Liver (tissue), 3 donors: ENCODE data around the gene CRB2.

Source experiments
- CTCF ChIP-seq: fragments of 150-350 bp; IDR thresholded peaks from 2 replicates; pipeline ENCODE4 v1.5.1; 2017; ENCODE audit warnings: improper control_type of control experiment, low read depth, low read length; ENCODE audit not compliant: missing input control
- EGR1 ChIP-seq, 2 donors: IDR thresholded peaks; 2 replicates each; pipeline ENCODE4 v1.6.1; 2016 to 2018; ENCODE audit warnings: antibody characterized with exemption in 2 of 2, low read depth in 2 of 2
- HNF4A ChIP-seq, 2 donors: conservative IDR thresholded peaks; 2 replicates each; pipeline ENCODE4 v1.6.1; 2016; ENCODE audit warnings: antibody characterized with exemption in 2 of 2, mild to moderate bottlenecking in 2 of 2
- JUND ChIP-seq, 2 donors: IDR thresholded peaks; 2 replicates each; pipeline ENCODE4 v1.6.1; 2016; ENCODE audit warnings: antibody characterized with exemption in 2 of 2
- MAX ChIP-seq: IDR thresholded peaks from 2 replicates; pipeline ENCODE4 v1.6.1; 2016; ENCODE audit warnings: antibody characterized with exemption
- RAD21 ChIP-seq, 2 donors: IDR thresholded peaks; 2 replicates each; pipeline ENCODE4 v1.6.1; 2016; ENCODE audit warnings: antibody characterized with exemption in 2 of 2, mild to moderate bottlenecking in 2 of 2
- REST ChIP-seq: IDR thresholded peaks from 2 replicates; pipeline ENCODE4 v1.6.1; 2016; ENCODE audit warnings: antibody characterized with exemption, mild to moderate bottlenecking
- TAF1 ChIP-seq: conservative IDR thresholded peaks from 2 replicates; pipeline ENCODE4 v1.6.1; 2016; ENCODE audit warnings: antibody characterized with exemption, mild to moderate bottlenecking
- YY1 ChIP-seq: IDR thresholded peaks from 2 replicates; pipeline ENCODE4 v1.6.1; 2016; ENCODE audit warnings: antibody characterized with exemption, mild to moderate bottlenecking
- TF ChIP-seq, protein P1 (sequence below): IDR thresholded peaks from 2 replicates; pipeline ENCODE4 v1.6.1; 2016; ENCODE audit warnings: antibody characterized with exemption
- donor health status: healthy.
- donor health status: healthy.

DNA sequence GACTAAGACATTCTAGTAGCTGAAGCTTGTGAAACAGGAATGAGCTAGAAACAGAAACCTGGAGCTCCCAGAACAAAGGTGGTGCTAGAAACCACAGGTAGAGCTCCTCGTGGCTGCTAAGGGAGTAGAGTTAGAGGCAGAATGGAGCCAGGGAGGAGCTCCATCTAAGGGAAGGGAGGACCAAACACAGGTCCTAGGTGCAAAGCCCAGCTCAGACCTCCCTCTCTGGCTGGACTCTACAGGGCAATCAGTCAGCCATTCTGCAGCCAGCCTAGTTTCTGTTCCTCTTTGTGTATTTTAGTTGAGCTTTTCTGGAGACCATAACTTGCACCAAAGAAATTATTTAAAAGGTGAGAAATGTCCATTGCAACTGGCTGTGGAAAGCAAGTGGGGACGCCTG, 70.4 kb downstream of the CRB2 start:
- TF ChIP-seq CTCF (no peak), RAD21 (IDR thresholded peaks at IDR 0.05) (no peak), REST (no peak), MAX (no peak), YY1 (no peak), HNF4A (conservative IDR thresholded peaks at IDR 0.05) (no peak), JUND (IDR thresholded peaks at IDR 0.05) (no peak), EGR1 (IDR thresholded peaks at IDR 0.05; ENCODE audit: low read depth in 2 of 2) (no peak), TAF1 (no peak)
- TF ChIP-seq, protein P1, sequence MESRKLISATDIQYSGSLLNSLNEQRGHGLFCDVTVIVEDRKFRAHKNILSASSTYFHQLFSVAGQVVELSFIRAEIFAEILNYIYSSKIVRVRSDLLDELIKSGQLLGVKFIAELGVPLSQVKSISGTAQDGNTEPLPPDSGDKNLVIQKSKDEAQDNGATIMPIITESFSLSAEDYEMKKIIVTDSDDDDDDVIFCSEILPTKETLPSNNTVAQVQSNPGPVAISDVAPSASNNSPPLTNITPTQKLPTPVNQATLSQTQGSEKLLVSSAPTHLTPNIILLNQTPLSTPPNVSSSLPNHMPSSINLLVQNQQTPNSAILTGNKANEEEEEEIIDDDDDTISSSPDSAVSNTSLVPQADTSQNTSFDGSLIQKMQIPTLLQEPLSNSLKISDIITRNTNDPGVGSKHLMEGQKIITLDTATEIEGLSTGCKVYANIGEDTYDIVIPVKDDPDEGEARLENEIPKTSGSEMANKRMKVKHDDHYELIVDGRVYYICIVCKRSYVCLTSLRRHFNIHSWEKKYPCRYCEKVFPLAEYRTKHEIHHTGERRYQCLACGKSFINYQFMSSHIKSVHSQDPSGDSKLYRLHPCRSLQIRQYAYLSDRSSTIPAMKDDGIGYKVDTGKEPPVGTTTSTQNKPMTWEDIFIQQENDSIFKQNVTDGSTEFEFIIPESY: no peak
